Activated T-cell treated with anti-CD3 and anti-CD28 coated beads, Interleukin-2, amount 50 U/mL, for 4 hours (primary cell): Measurements from ENCODE around the gene LAMA2. TPM values are rescaled to one million over a fixed set of nuclear protein-coding genes. Genes with fewer than 3 reads are reported as not detected.

Source experiments
- ATAC-seq, 2 donors: fragments of 200-7000 bp; cut with Tn5 transposase; one replicate each; pipeline ENCODE4 v1.10.0; 2021
- DNase-seq: peaks from one replicate; pipeline ENCODE4 v3.0.0-alpha.2; 2020
- H3K27me3 Mint-ChIP-seq: one replicate; pipeline ENCODE4 v1.8.0; 2021; ENCODE audit warnings: low read depth, mixed read lengths
- H3K36me3 Mint-ChIP-seq: one replicate; pipeline ENCODE4 v1.8.0; 2022; ENCODE audit warnings: mixed read lengths; ENCODE audit not compliant: insufficient read depth
- H3K4me1 Mint-ChIP-seq: one replicate; pipeline ENCODE4 v1.8.0; 2021; ENCODE audit warnings: low read depth, mixed read lengths
- H3K4me3 Mint-ChIP-seq: one replicate; pipeline ENCODE4 v1.8.0; 2021; ENCODE audit warnings: mild to moderate bottlenecking, moderate library complexity, mixed read lengths
- H3K9me3 Mint-ChIP-seq: one replicate; pipeline ENCODE4 v1.8.0; 2021; ENCODE audit warnings: mixed read lengths
- total RNA-seq, 3 donors: library from RNA; stranded (reverse); gene quantifications; one replicate each; pipeline ENCODE4 v1.2.1, GENCODE V29; 2021

LAMA2 gene
- total RNA-seq, 3 donors from 2014 or later = 2.1 to 4.7 (median 3.8) TPM

- no peak overlapping the region for H3K4me3 Mint-ChIP-seq
- no peaks in the 10 kb centered on the region for H3K9me3 Mint-ChIP-seq
- peaks cover under 1% of the 10 kb centered on the region for H3K27me3 Mint-ChIP-seq
- no peaks in the 10 kb centered on the region for H3K36me3 Mint-ChIP-seq
- ATAC-seq (no peak), DNase-seq (no peak)
- no peaks in the 10 kb centered on the region for H3K4me1 Mint-ChIP-seq
These were observed 429.9 kb downstream of the LAMA2 start for GRCh38 chr6:129312880-129313279.

- no peaks in the 10 kb centered on the region for H3K4me1 Mint-ChIP-seq
- no peaks in the 10 kb centered on the region for H3K36me3 Mint-ChIP-seq
- no peaks in the 10 kb centered on the region for H3K27me3 Mint-ChIP-seq
- H3K4me3 Mint-ChIP-seq = no peak overlapping the region
- ATAC-seq (no peak), DNase-seq (no peak)
- H3K9me3 Mint-ChIP-seq = no peaks in the 10 kb centered on the region
These were observed 431.6 kb downstream of the LAMA2 start for GRCh38 chr6:129314575-129314974.

- H3K4me1 Mint-ChIP-seq = no peaks in the 10 kb centered on the region
- no peak overlapping the region for H3K4me3 Mint-ChIP-seq
- H3K9me3 Mint-ChIP-seq = no peaks in the 10 kb centered on the region
- no peaks in the 10 kb centered on the region for H3K27me3 Mint-ChIP-seq
- no peak for DNase-seq
- no peaks in the 10 kb centered on the region for H3K36me3 Mint-ChIP-seq
- ATAC-seq = no peak
These were observed 435.2 kb downstream of the LAMA2 start for GRCh38 chr6:129317931-129318820.

- no peak overlapping the region for H3K4me3 Mint-ChIP-seq
- H3K36me3 Mint-ChIP-seq = no peaks in the 10 kb centered on the region
- peaks cover under 1% of the 10 kb centered on the region for H3K27me3 Mint-ChIP-seq
- DNase-seq (no peak), ATAC-seq (no peak)
- H3K9me3 Mint-ChIP-seq = no peaks in the 10 kb centered on the region
- H3K4me1 Mint-ChIP-seq = no peaks in the 10 kb centered on the region
These were observed 438.0 kb downstream of the LAMA2 start for GRCh38 chr6:129320892-129321291.

- Mint-ChIP-seq H3K9me3 (no peaks in the 10 kb centered on the region), H3K4me3 (no peak overlapping the region), H3K27me3 (peaks cover 3% of the 10 kb centered on the region), H3K4me1 (no peaks in the 10 kb centered on the region), H3K36me3 (no peaks in the 10 kb centered on the region)
- no peak for ATAC-seq
- no peak for DNase-seq
These were observed 438.4 kb downstream of the LAMA2 start for GRCh38 chr6:129321303-129321702.

GRCh38 chr6:129324345-129324744, 441.4 kb downstream of the LAMA2 start:
- no peaks in the 10 kb centered on the region for H3K9me3 Mint-ChIP-seq
- H3K36me3 Mint-ChIP-seq = no peaks in the 10 kb centered on the region
- H3K4me1 Mint-ChIP-seq = no peaks in the 10 kb centered on the region
- no peak overlapping the region for H3K4me3 Mint-ChIP-seq
- DNase-seq (no peak), ATAC-seq (no peak)
- H3K27me3 Mint-ChIP-seq = peaks cover 3% of the 10 kb centered on the region

- H3K4me3 Mint-ChIP-seq = no peak overlapping the region
- H3K4me1 Mint-ChIP-seq = no peaks in the 10 kb centered on the region
- H3K36me3 Mint-ChIP-seq = no peaks in the 10 kb centered on the region
- DNase-seq (no peak), ATAC-seq (no peak)
- H3K27me3 Mint-ChIP-seq = peaks cover 3% of the 10 kb centered on the region
- no peaks in the 10 kb centered on the region for H3K9me3 Mint-ChIP-seq
These were observed 446.7 kb downstream of the LAMA2 start for GRCh38 chr6:129329678-129330077.

- DNase-seq (no peak), ATAC-seq (no peak)
- H3K4me3 Mint-ChIP-seq = no peak overlapping the region
- H3K9me3 Mint-ChIP-seq = no peaks in the 10 kb centered on the region
- H3K4me1 Mint-ChIP-seq = no peaks in the 10 kb centered on the region
- no peaks in the 10 kb centered on the region for H3K36me3 Mint-ChIP-seq
- H3K27me3 Mint-ChIP-seq = no peaks in the 10 kb centered on the region
These were observed 448.7 kb downstream of the LAMA2 start for GRCh38 chr6:129331450-129332138.

- no peak overlapping the region for H3K4me3 Mint-ChIP-seq
- no peaks in the 10 kb centered on the region for H3K4me1 Mint-ChIP-seq
- H3K27me3 Mint-ChIP-seq = peaks cover 2% of the 10 kb centered on the region
- ATAC-seq (no peak), DNase-seq (no peak)
- no peaks in the 10 kb centered on the region for H3K9me3 Mint-ChIP-seq
- no peaks in the 10 kb centered on the region for H3K36me3 Mint-ChIP-seq
These were observed 452.9 kb downstream of the LAMA2 start for GRCh38 chr6:129335792-129336191.

GRCh38 chr6:129338683-129339082, 455.7 kb downstream of the LAMA2 start:
- ATAC-seq = no peak
- H3K27me3 Mint-ChIP-seq = peaks cover 3% of the 10 kb centered on the region

GRCh38 chr6:129340983-129341382, 458.0 kb downstream of the LAMA2 start:
- no peak for ATAC-seq
- Mint-ChIP-seq H3K36me3 (no peaks in the 10 kb centered on the region), H3K4me1 (no peaks in the 10 kb centered on the region), H3K9me3 (no peaks in the 10 kb centered on the region), H3K27me3 (peaks cover 5% of the 10 kb centered on the region), H3K4me3 (no peak overlapping the region)
- DNase-seq = no peak

More at GRCh38 chr6:129338683-129339082, 455.7 kb downstream of the LAMA2 start:
- Mint-ChIP-seq H3K4me1 (no peaks in the 10 kb centered on the region), H3K36me3 (no peaks in the 10 kb centered on the region), H3K9me3 (no peaks in the 10 kb centered on the region), H3K4me3 (no peak overlapping the region)
- no peak for DNase-seq

- H3K9me3 Mint-ChIP-seq = no peaks in the 10 kb centered on the region
- H3K36me3 Mint-ChIP-seq = no peaks in the 10 kb centered on the region
- peaks cover 5% of the 10 kb centered on the region for H3K27me3 Mint-ChIP-seq
- ATAC-seq (no peak), DNase-seq (no peak)
- H3K4me1 Mint-ChIP-seq = no peaks in the 10 kb centered on the region
- H3K4me3 Mint-ChIP-seq = no peak overlapping the region
These were observed 459.3 kb downstream of the LAMA2 start for GRCh38 chr6:129342243-129342642.

- H3K36me3 Mint-ChIP-seq = no peaks in the 10 kb centered on the region
- peaks cover 5% of the 10 kb centered on the region for H3K27me3 Mint-ChIP-seq
- no peaks in the 10 kb centered on the region for H3K9me3 Mint-ChIP-seq
- DNase-seq (no peak), ATAC-seq (no peak)
- no peak overlapping the region for H3K4me3 Mint-ChIP-seq
- no peaks in the 10 kb centered on the region for H3K4me1 Mint-ChIP-seq
These were observed 459.9 kb downstream of the LAMA2 start for GRCh38 chr6:129342796-129343195.

- no peaks in the 10 kb centered on the region for H3K4me1 Mint-ChIP-seq
- H3K36me3 Mint-ChIP-seq = no peaks in the 10 kb centered on the region
- no peaks in the 10 kb centered on the region for H3K9me3 Mint-ChIP-seq
- ATAC-seq = no peak
- H3K4me3 Mint-ChIP-seq = no peak overlapping the region
- no peak for DNase-seq
- H3K27me3 Mint-ChIP-seq = peaks cover 4% of the 10 kb centered on the region
These were observed 461.4 kb downstream of the LAMA2 start for GRCh38 chr6:129344379-129344778.

GRCh38 chr6:129345890-129346289, 463.0 kb downstream of the LAMA2 start:
- ATAC-seq (no peak), DNase-seq (no peak)
- H3K27me3 Mint-ChIP-seq = peaks cover 3% of the 10 kb centered on the region
- no peak overlapping the region for H3K4me3 Mint-ChIP-seq
- no peaks in the 10 kb centered on the region for H3K4me1 Mint-ChIP-seq
- H3K9me3 Mint-ChIP-seq = no peaks in the 10 kb centered on the region
- no peaks in the 10 kb centered on the region for H3K36me3 Mint-ChIP-seq
